Stimulated activated CD4-positive, alpha-beta T cell treated with anti-CD3 and anti-CD28 coated beads, Interleukin-12 subunit alpha, Interleukin-12 subunit beta, amount 100 ng/mL, for 4 hours (primary cell): Measurements from ENCODE around the gene ZNF211.

Experiments used
- DNase-seq: peaks from one replicate; pipeline ENCODE4 v3.0.0-alpha.2; 2020

ZNF211 gene

DNA sequence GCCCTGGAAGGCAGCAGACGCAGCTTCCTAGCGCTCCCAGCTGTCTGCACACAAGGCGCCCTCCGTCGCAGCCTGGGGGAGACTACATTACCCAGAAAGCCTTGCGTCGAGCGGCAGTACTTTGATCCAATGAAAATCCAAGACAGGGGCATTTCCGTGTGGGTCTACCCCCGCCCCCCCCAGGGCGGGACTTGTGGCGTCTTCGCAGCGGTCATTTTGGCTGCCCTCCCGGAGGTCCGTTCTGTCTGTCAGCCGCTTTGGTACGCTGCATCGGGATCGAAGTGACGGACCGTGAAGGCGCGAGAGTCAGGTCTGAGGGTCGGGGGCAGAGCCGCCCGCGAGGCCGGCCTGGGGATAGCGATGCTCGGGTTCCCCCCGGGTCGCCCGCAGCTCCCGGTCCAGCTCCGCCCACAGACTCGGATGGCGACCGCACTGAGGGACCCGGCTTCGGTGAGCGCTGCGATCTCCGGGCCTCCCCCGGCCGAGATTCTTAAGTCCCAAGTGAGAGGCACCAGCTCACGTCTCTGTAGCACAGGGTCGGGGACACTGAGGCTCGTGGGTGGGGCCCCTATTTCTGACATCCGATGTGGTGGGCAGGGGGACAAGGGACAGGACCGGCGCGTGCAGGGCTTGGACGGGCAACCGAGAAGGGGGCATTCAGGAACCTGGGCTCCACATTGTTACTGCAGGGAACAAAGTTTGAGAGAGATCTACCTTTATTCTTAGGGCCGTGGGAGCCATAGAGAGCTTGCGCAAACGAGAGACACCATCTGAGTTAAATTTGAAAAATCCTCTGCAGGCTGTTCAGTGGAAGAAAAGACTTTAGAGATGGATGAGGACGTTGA, at the start of gene ZNF211:
Gene ZNF211, plus strand, starts transcription at position 182 of the 845 bp plus-strand sequence. Its CDS starts 179 bp downstream, at position 361.
- DNase-seq, result peak; percentile 79

GRCh38 chr19:57583521-57584416, 49.2 kb upstream of the ZNF211 start, which contains the start of gene ZIK1:
Gene ZIK1 (plus strand): TSS chr19:57584145. CDS start chr19:57584357, 212 bp downstream.
- peak; percentile 77 for DNase-seq

DNA sequence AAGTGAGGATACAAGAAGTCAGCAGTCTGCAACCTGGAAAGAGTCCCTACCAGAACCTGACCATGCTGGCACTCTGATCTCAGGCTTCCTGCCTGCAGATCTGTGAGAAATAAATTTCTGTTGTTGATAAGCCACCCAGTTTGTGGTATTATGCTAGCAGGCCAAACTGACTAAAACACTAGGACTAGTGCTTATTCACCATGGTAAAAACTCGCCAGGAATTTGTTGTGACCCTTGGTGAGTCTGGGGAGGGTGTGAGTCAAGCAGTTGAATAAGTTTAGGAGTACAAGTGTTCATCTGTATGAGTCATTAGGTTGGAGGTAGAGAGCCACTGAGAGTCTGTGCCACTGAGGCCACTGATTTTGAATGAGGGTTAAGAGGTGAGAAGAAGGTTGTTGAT, 45.4 kb upstream of the ZNF211 start:
- DNase-seq, result no peak

GRCh38 chr19:57599377-57599760, 33.6 kb upstream of the ZNF211 start:
- DNase-seq, result no peak

GRCh38 chr19:57599761-57600383, 33.1 kb upstream of the ZNF211 start, which contains the start of gene ZNF530:
Gene ZNF530 (plus strand): TSS chr19:57599885. CDS start chr19:57604346, 4,461 bp downstream.
- peak; percentile 88 for DNase-seq

DNA sequence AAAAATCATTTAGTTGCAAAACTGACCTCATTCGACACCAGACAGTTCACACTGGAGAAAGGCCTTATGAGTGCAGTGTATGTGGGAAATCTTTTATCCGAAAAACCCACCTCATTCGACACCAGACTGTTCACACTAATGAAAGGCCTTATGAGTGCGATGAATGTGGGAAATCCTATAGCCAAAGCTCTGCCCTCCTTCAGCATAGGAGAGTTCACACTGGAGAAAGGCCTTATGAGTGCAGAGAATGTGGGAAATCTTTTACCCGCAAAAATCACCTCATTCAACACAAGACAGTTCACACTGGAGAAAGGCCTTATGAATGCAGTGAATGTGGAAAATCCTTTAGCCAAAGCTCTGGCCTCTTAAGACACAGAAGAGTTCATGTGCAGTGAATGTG, 26.0 kb upstream of the ZNF211 start:
- DNase-seq, result no peak

- no peak for DNase-seq
These were observed 21.9 kb upstream of the ZNF211 start for GRCh38 chr19:57611113-57611512.

DNA sequence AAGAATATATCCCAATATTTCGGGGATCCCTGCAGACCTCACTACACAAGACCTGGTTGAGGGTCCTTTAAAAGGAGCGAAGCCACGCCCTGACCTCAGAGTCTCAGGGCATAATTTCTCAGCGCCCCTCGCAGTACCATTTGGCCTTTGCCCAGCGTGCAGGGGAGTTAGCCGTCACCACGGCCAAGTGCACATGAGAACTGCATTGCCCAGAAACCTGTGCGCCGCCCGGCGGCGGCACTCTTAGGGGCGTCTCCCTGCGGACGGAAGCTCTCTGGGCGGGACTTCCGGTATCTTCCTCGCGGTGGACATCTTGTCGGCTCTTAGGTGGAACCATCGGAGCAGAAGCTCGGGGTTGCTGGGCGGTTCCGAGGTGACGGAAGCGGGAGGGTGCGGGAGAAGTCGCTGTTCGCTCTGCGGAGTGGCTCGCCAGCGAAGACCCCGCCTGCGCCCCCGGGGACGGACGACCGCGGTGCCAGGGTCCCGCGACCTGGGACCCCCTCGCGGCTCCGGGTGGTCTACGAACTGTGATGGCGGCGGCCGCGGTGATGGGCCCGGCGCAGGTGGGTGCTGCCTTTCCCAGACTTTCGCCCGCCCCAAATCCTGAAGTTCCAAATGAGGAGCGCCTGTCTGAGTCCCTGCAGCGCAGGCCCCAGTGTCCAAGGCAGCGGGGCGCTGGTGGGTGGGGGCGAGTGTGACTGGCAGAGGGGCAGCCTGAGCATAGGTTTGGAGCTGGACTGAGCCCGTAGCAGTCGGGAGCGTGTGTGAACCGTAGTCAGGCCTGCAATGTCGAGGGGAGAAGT, 18.8 kb upstream of the ZNF211 start, which contains the start of gene ZNF134:
Gene ZNF134, plus strand, starts transcription at position 302 of the 803 bp plus-strand sequence. CDS start 5,227 bp downstream, outside the sequence.
- DNase-seq, result peak; percentile 88

GRCh38 chr19:57615346-57615745, 17.6 kb upstream of the ZNF211 start:
- no peak for DNase-seq

DNA sequence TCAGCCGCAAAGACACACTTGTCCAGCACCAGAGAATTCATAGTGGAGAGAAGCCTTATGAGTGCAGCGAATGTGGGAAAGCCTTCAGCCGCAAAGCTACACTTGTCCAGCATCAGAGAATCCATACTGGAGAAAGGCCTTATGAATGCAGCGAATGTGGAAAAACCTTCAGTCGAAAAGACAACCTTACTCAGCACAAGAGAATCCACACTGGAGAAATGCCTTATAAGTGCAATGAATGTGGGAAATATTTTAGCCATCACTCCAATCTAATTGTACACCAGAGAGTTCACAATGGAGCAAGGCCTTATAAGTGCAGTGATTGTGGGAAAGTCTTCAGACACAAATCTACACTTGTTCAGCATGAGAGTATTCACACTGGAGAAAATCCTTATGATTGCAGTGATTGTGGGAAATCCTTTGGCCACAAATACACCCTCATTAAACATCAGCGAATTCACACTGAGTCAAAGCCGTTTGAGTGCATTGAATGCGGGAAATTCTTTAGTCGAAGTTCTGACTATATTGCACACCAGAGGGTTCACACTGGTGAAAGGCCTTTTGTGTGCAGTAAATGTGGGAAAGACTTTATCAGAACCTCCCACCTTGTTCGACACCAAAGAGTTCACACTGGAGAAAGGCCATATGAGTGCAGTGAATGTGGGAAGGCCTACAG, 12.2 kb upstream of the ZNF211 start:
- no peak for DNase-seq

DNA sequence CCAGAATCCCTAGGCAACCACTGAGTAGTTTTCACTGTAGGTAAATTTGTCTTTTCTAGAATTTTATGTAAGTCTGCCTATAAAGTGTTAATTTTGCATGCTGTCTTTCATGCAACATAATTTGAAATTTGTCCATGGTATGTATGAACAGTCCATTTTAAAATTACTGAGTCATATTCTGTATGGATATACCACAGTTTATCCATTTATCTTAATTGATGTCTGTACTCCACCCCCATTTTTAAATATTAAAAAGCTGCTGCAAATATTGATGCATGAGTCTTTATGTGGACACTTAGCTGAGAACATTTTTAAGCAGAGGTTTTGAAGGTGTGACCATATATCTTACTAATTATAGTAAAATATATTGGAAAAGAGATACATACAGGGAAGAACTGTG, 9.9 kb upstream of the ZNF211 start:
- no peak for DNase-seq

- DNase-seq, result no peak
These were observed 814 bp downstream of the ZNF211 start for GRCh38 chr19:57633832-57634131.

GRCh38 chr19:57637379-57637778, 4.4 kb downstream of the ZNF211 start:
- no peak for DNase-seq

GRCh38 chr19:57641715-57642234, 8.8 kb downstream of the ZNF211 start:
- DNase-seq, result no peak

- no peak for DNase-seq
These were observed 9.6 kb downstream of the ZNF211 start for GRCh38 chr19:57642396-57643046.

DNA sequence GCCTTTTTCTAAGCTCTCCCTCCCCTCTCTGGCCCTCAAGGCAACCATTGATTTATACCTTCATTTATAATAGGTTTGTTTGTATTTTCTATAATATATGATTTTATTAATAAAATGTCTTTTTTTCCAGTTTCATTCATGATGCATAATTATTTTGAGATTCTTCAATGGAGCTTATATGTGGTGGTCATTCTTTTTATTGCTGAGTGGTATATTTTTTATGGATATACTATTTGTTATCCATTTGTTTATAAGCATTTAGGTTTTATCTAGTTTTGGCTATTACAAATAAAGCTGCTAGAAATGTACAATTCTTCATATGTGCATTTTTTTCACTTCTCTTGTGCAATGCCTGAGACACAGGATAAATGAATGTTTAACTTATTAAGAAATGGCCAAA, 10.8 kb downstream of the ZNF211 start:
- no peak for DNase-seq

DNA sequence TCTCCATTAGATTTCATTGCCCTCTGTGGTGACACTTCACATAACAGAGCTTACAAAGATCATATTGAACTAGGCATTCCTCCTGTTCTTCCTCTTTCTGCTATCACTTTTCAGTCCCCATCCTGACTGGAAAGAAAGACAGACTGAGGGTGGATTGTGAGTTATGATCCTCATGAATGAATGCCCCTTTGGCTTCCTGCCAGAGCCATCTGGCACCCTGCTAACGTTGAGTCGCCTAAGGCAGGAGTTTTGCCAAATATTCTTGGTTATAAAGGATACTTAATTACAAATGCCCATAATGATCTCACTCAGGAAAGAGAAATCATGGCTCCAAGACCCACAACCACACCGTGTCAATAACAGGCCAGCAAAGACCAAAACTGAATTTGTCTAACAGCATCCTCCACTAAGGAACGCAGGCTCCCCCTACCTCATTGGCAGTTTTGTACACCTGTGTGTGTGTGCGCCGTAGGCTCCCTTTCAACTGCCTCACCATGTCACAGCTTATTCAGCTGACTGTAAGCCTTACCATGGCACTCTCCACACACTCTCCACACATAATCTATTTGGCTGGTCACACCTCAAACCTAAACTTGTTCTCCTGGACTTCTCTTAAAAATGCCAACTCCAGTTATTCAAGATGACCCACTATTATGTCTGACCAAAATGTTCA, 15.5 kb downstream of the ZNF211 start:
- DNase-seq, result no peak

- DNase-seq, result no peak
These were observed 18.7 kb downstream of the ZNF211 start for GRCh38 chr19:57651654-57651996.

GRCh38 chr19:57653689-57654088, 20.7 kb downstream of the ZNF211 start:
- no peak for DNase-seq

- no peak for DNase-seq
These were observed 22.5 kb downstream of the ZNF211 start for GRCh38 chr19:57655443-57655842.
